ENCODE measurements around the gene TMEM258. TPM values are rescaled to one million over a fixed set of nuclear protein-coding genes. Genes with fewer than 3 reads are reported as not detected.
A peak's percentile ranks its signal among the peaks of the same experiment; 100 is the strongest.

Gene TMEM258
- total and polyA plus RNA-seq, 2 donors (not counting 3 experiments of a cell fraction or from before 2014, with no cell fraction given) = 140 to 534 TPM

GRCh38 chr11:61814958-61815789 is 22.8 kb upstream of the TMEM258 start:
- Histone ChIP-seq H3K27ac (ENCODE audit: insufficient read depth, low read depth, low read length) (peak overlapping the region; percentile 87), H3K4me1 (ENCODE audit: control insufficient read depth, extremely low read depth, insufficient read depth, low read length) (peaks cover 16% of the 10 kb centered on the region), H3K36me3 (ENCODE audit: control insufficient read depth in 2 of 2, extremely low read depth in 1 of 2, insufficient read depth in 2 of 2, low read length in 2 of 2) (peaks cover 10 to 17% of the 10 kb centered on the region in 2 experiments), H3K27me3 (ENCODE audit: control insufficient read depth in 2 of 2, insufficient read depth in 2 of 2, low read length in 2 of 2) (no peaks in the 10 kb centered on the region), H3K4me3 (replicated peaks in 1 of 3; ENCODE audit: insufficient read depth in 1 of 3, low read depth in 1 of 3, low read length in 3 of 3) (peak overlapping the region; percentile 56 to 86 (median 62)), H4K20me1 (replicated peaks; ENCODE audit: control insufficient read depth, extremely low read depth, insufficient read depth, low read length) (no peaks in the 10 kb centered on the region), H3K9me1 (replicated peaks; ENCODE audit: control insufficient read depth, extremely low read depth, insufficient read depth, low read length) (no peaks in the 10 kb centered on the region), H3K79me2 (ENCODE audit: control insufficient read depth, insufficient read depth, low read length) (peaks cover 26% of the 10 kb centered on the region), H3K9me3 (replicated peaks; ENCODE audit: control insufficient read depth, insufficient read depth, low read length) (no peaks in the 10 kb centered on the region), H3K9ac (replicated peaks; ENCODE audit: extremely low read depth, insufficient read depth, low read length) (peak overlapping the region; percentile 91), H2AFZ (ENCODE audit: low read depth, low read length) (peak overlapping the region; percentile 58), H3K4me2 (ENCODE audit: insufficient read depth, low read length) (peak overlapping the region; percentile 70)
- TF ChIP-seq MYC (IDR thresholded peaks at IDR 0.05; ENCODE audit: low read depth, low read length) (no peak), POLR2AphosphoS5 (IDR thresholded peaks at IDR 0.05; ENCODE audit: insufficient read depth, low read depth, low read length) (peak; percentile 84), JUN (IDR thresholded peaks at IDR 0.05; ENCODE audit: borderline replicate concordance, insufficient read depth, insufficient read length, low read depth) (no peak), POLR2A (IDR thresholded peaks at IDR 0.05; ENCODE audit: low read depth, low read length) (peak; percentile 87)
- TF ChIP-seq, protein P1, sequence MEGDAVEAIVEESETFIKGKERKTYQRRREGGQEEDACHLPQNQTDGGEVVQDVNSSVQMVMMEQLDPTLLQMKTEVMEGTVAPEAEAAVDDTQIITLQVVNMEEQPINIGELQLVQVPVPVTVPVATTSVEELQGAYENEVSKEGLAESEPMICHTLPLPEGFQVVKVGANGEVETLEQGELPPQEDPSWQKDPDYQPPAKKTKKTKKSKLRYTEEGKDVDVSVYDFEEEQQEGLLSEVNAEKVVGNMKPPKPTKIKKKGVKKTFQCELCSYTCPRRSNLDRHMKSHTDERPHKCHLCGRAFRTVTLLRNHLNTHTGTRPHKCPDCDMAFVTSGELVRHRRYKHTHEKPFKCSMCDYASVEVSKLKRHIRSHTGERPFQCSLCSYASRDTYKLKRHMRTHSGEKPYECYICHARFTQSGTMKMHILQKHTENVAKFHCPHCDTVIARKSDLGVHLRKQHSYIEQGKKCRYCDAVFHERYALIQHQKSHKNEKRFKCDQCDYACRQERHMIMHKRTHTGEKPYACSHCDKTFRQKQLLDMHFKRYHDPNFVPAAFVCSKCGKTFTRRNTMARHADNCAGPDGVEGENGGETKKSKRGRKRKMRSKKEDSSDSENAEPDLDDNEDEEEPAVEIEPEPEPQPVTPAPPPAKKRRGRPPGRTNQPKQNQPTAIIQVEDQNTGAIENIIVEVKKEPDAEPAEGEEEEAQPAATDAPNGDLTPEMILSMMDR (IDR thresholded peaks at IDR 0.05; ENCODE audit: extremely low read depth in 1 of 2, insufficient read depth in 1 of 2, low read depth in 1 of 2, low read length in 2 of 2) = no peak
- TSS peak; percentile 36 for BruUV-seq (replicated peaks)
- FAIRE-seq (peak; percentile 97), DNase-seq (ENCODE audit: low read depth, low spot score) (peak; percentile 99)
- POLR2A ChIA-PET = interaction anchor here (0.8 to 5.0 kb wide), 6 partner anchors 14 to 724 kb away, joined by 3 to 36 read pairs (median 8); partner anchors contain the start of genes FADS2, FEN1 and TMEM258
- intact Hi-C loops (cut with micrococcal nuclease) = loop anchor here (1.0 to 5.0 kb wide), 3 partner anchors 18 to 292 kb away; partner anchors contain the start of gene FTH1
- CTCF ChIA-PET = interaction anchor here (1.2 to 5.5 kb wide), 16 partner anchors 10 to 496 kb away, joined by 3 to 56 read pairs (median 5); partner anchors contain the start of genes FADS2, FEN1 and TMEM258
- dilution Hi-C loops (cut with MboI; ENCODE audit: extremely low pct_ligation_motif_present, low sequenced_read_pairs) = no loop called here
